Measurements from ENCODE around the gene MORN3.
"Not testable (repeated sequence)": the region's sequence is repeated elsewhere in the genome, so short reads cannot be mapped to it uniquely, and the experiment has no call there.

The MORN3 gene

DNA sequence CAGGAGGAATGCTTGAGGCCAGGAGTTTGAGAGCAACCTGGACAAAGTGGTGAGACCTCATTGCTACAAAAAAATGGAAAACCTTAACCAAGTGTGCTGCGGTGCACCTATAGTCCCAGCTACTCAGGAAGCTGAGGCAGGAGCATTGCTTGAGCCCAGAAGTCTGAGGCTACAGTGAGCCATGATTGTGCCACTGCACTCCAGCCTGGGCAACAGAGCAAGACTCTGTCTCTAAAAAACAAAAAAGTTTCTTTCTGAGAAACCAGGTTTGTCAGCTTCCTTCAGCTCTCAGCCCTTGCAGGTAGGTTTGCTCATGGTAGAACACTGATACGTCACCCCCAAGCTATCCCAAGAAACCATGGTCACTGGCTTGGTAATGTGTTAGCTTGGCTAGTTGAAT lies 20.0 kb upstream of the MORN3 start:
- DNase-seq = no peak

- no peak for DNase-seq
Measured at GRCh38 chr12:121688966-121689365, 19.5 kb upstream of the MORN3 start.

DNA sequence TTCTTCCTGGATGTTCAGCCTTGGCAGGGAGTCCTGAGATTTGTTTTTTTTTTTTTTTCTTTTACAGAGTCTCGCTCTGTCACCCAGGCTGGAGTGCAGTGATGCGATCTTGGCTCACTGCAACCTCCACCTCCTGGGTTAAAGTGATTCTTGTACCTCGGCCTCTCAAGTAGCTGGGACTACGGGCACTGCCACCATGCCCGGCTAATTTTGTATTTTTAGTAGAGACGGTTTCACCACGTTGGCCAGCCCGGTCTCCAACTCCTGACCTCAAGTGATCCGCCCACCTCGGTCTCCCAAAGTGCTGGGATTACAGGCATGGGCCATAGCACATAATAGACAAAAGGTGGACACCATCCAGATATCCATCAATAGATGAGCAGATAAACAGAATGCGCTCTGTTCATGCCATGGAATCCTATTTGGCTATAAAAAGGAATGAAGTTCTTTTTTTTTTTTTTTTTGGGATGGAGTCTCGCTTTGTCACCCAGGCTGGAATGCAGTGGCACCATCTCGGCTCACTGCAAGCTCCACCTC lies 10.3 kb upstream of the MORN3 start:
- DNase-seq = not testable (repeated sequence)

- DNase-seq = no peak
Measured at GRCh38 chr12:121678716-121679300, 9.4 kb upstream of the MORN3 start.

GRCh38 chr12:121678305-121678704 lies 8.9 kb upstream of the MORN3 start:
- DNase-seq = no peak

GRCh38 chr12:121676190-121676589 lies 6.7 kb upstream of the MORN3 start:
- DNase-seq = no peak

DNA sequence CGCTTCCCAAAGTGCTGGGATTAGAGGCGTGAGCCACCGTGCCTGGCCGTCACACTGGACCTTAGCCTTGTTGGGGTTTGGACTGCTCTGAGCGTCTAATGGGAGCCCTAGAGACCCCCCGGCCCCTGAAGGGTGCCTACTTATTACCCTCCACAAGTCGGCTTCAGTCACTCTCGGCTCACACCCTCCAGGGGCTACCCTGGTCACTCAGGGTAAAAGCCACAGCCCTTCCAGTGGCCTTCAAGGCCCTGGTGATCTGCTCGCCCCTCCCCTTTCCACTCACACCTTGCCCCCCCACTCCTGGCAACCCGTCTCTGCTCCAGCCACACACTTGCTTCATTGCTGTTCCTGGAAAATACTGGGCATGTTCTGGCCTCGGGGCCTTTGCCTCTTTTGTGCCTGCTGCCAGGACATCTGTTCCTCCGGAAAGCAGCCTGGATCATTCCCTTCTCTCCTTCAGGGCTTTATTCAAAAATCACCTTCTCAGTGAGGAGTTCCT lies 3.6 kb upstream of the MORN3 start:
- DNase-seq = no peak

- DNase-seq = peak; percentile 55
Measured at GRCh38 chr12:121668750-121669520, 519 bp downstream of the MORN3 start.

DNA sequence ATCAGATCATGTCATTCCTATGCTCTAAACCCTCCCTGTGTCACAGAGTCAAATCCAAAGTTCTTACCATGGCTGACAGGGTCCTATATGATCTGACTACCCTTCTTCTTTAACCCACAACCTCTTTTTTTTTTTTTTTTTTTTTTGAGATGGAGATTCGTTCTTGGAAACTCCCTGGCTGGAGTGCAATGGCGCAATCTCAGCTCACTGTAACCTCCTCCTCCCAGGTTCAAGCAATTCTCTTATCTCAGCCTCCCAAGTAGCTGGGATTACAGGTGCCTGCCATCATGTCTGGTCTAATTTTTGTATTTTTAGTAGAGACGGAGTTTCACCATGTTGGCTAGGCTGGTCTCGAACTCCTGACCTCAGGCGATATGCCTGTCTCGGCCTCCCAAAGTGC lies 2.6 kb downstream of the MORN3 start:
- DNase-seq = not testable (repeated sequence)

GRCh38 chr12:121663610-121663929 lies 5.9 kb downstream of the MORN3 start:
- no peak for DNase-seq

GRCh38 chr12:121661353-121662105 lies 7.9 kb downstream of the MORN3 start:
- not testable (repeated sequence) for DNase-seq

- DNase-seq = no peak
Measured at GRCh38 chr12:121657305-121658008, 12.0 kb downstream of the MORN3 start.

GRCh38 chr12:121656122-121656521 lies 13.3 kb downstream of the MORN3 start:
- no peak for DNase-seq

DNA sequence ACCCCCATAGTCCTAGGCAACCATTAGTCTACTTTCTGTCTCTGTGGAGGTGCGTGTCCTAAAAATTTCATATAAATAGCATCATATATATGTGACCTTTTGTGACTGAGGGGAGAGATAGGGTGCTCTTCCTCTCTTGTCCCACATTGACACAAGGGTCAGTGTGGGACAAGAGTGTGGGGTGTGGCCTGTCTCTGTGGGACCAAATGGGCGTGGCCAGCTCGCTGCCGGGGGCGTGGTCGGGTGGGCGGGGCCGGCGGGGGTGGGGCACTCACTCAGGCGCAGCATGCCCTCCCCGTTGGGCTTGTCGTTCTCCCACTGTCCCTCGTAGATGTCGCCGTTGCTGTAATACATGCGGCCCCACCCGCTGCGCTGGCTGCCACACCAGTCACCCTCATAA lies 15.5 kb downstream of the MORN3 start:
- DNase-seq = no peak

DNA sequence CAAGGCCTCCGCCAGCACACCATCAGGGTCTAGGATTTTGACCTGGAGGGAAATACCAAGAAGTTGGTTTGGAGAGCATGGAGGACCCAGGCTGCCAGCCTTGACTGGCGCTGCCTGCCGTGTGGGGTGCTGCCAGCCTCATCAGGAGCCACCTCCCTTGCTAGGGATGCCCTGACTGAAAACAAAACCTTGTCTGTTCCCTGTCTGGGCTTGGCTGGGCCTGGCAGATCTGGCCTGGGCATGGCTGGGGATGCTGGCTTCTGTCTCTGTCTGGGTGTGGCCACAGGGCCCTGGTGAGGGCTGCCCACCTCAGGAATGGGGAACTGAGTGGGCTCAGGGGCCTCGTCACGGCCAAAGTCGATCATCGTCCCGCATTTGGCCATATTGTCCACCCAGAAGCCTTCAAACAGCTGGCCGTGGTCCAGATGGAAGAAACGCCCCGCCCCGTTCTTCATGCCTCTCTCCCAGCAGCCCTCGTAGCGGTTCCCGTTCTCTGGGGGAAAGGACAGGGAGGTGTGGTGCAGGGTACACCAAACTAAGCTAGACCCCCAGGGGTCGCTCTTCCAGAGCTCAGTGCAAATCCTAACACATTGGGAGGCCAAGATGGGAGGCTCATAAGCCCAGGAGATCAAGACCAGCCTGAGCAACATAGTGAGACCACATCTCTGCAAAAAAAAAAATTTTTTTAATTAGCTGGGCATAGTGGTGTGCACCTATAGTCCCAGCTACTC lies 16.5 kb downstream of the MORN3 start:
- DNase-seq = no peak

DNA sequence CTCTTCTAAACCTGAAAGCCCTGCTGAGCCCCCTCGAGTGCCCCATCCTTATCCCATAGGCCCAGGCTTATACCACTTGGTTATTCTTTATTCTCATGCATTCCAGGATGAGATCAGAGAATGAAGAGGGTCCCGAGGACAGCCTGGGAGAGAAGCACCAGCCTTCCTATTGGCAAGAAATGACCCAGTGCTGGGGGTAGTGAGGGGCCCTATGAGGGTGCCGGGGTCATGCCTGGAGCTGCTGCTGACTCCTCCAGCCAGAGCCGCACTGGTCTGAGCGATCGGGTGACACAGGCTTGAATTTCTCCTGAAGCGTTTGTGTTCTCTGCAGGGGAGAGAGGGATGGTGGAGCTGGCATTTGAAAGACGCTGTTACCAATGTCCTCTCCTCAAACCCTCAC lies 18.1 kb downstream of the MORN3 start:
- no peak for DNase-seq

- peak; percentile 44 for DNase-seq
Measured at GRCh38 chr12:121649819-121650353, 19.6 kb downstream of the MORN3 start.

DNA sequence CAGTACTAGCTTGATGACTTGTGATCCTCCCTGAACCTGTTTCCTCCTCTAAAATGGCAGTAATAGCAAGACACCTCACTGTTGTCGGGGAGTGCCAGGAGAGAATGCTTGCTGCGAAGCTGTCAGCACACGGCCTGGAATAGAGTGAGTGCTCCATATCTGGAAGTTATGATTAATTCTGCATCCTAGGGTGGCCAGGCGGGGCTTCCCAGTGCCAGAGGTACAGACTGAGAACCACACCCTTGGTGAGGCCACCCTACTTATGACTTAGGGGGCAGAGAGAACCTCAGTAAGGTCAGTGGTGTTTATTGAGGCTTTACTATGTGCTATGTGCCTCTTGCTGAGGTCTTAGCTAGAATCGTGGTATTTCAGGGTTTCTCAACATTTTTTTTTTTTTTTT lies 20.1 kb downstream of the MORN3 start:
- no peak for DNase-seq

DNA sequence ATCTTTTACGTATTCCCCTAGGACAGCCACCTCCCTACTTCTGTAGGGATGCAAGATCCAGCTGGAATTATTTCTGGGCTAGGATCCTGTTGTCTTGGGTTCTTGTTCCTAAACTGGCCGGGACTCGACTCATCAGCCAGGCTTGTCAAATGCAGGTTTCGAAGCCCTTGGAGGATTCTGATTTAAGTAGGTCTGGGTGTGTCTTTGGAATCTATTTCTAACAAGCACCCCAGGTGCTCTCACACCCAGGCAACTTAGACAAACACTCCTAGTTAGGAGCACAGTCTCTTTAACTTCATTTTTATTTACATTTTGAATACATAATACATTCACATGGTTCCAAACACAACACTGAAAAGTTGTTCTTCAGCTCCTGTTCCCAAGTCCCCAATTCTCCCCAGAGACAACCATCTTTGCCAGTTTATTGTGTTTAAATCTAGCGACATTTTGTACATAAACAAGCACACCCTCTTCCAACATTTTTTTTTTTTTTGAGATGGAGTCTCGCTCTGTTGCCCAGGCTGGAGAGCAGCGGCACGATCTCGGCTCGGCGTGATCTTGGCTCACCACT lies 20.9 kb downstream of the MORN3 start:
- DNase-seq = no peak

DNA sequence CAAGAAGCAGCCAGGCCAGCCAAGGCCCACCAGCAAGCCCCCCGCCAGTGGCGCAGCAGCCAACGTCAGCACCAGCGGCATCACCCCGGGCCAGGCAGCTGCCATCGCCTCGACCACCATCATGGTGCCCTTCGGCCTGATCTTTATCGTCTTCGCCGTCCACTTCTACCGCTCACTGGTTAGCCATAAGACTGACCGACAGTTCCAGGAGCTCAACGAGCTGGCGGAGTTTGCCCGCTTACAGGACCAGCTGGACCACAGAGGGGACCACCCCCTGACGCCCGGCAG lies 28.2 kb downstream of the MORN3 start:
- no peak for DNase-seq

DNA sequence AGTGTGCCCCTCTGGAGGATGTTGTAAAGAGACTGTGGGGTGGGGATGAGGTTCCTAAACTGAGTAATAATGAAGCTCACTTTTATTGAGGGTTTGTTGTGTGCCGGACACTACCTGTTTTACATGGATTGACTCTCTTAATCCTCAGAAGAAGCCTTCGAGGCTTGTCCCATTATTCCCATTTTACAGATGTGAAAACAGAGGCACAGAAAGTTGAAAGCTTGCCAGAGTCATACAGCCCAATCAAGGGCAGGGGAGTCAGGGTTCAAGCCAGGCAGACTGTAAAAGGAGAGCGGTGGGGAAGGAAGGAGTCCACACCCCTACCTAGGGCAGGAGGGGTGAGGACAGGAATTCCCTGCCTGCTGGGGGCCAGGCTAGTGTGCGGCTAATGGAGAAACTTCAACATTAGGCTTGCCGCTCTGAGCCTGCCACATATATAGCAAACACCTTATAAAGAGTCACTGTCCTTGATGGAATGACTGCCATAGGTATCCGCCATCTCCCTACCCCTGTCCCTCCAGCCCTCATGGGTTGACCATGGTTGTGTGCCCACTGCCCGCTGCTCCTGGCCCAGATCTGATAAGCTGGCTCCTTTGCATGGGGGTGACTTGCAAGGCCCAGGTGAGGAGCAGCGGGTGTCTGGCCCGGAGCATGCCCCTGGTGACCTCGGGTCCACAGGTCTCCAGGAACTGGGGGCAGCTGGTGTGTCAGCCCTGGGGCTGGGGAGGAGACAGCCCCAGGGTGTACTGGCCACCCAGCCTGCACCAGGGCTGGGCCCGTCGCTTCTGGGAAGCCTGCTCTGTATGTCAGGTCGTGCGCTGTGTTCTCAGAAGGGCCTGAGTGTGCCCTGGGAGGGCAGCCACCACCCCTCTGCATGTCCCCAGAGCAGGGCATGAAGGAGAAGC lies 30.9 kb downstream of the MORN3 start:
- DNase-seq = no peak

All from CD4-positive, alpha-beta T cell treated with Interleukin-15 for 1 hour (primary cell).